Dendritic cell treated with granulocyte-macrophage colony-stimulating factor and Interleukin-4, amounts not matched to agents 40 ng/mL and 50 ng/mL, for 4 days (primary cell): ENCODE results near the gene ESR1.

Source experiments
- H3K27ac Mint-ChIP-seq: one replicate; pipeline ENCODE4 v1.8.0; 2022; ENCODE audit warnings: mild to moderate bottlenecking, mixed read lengths
- H3K27me3 Mint-ChIP-seq: one replicate; pipeline ENCODE4 v1.8.0; 2022; ENCODE audit warnings: mild to moderate bottlenecking, mixed read lengths
- H3K36me3 Mint-ChIP-seq: one replicate; pipeline ENCODE4 v1.8.0; 2022; ENCODE audit warnings: low read depth, mixed read lengths
- H3K4me1 Mint-ChIP-seq: one replicate; pipeline ENCODE4 v1.8.0; 2022; ENCODE audit warnings: low read depth, mixed read lengths
- H3K4me3 Mint-ChIP-seq: one replicate; pipeline ENCODE4 v1.8.0; 2022; ENCODE audit warnings: mild to moderate bottlenecking, moderate library complexity, mixed read lengths
- H3K9me3 Mint-ChIP-seq: one replicate; pipeline ENCODE4 v1.8.0; 2022; ENCODE audit warnings: mixed read lengths
- intact Hi-C: fragments of 100-400 bp; cut with micrococcal nuclease; formaldehyde crosslinking; loops from one replicate; pipeline ENCODE4 v1.15.0; 2022

ESR1 gene

GRCh38 chr6:152098683-152099082 is 291.2 kb downstream of the ESR1 start:
- Mint-ChIP-seq H3K36me3 (peaks cover 5% of the 10 kb centered on the region), H3K27ac (peak overlapping the region; percentile 34), H3K4me3 (no peak overlapping the region), H3K9me3 (peaks cover 9% of the 10 kb centered on the region), H3K27me3 (peaks cover 6% of the 10 kb centered on the region), H3K4me1 (peaks cover 53% of the 10 kb centered on the region)
- intact Hi-C loops = no loop called here

DNA sequence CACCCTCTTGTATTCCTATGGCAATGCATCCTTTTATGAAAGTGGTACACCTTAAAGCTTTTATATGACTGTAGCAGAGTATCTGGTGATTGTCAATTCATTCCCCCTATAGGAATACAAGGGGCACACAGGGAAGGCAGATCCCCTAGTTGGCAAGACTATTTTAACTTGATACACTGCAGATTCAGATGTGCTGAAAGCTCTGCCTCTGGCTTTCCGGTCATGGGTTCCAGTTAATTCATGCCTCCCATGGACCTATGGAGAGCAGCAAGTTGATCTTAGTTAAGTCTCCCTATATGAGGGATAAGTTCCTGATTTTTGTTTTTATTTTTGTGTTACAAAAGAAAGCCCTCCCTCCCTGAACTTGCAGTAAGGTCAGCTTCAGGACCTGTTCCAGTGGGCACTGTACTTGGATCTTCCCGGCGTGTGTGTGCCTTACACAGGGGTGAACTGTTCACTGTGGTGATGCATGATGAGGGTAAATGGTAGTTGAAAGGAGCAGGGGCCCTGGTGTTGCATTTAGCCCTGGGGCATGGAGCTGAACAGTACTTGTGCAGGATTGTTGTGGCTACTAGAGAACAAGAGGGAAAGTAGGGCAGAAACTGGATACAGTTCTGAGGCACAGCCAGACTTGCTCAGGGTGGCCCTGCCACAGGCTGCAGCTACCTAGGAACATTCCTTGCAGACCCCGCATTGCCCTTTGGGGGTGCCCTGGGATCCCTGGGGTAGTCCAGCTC is 292.1 kb downstream of the ESR1 start:
- Mint-ChIP-seq H3K36me3 (peaks cover 5% of the 10 kb centered on the region), H3K4me1 (peaks cover 43% of the 10 kb centered on the region), H3K9me3 (peaks cover 9% of the 10 kb centered on the region), H3K27ac (peak overlapping the region; percentile 92), H3K4me3 (no peak overlapping the region), H3K27me3 (peaks cover 5% of the 10 kb centered on the region)
- intact Hi-C loops = no loop called here

- peaks cover 5% of the 10 kb centered on the region for H3K27me3 Mint-ChIP-seq
- peak overlapping the region; percentile 92 for H3K27ac Mint-ChIP-seq
- peaks cover 37% of the 10 kb centered on the region for H3K4me1 Mint-ChIP-seq
- H3K4me3 Mint-ChIP-seq = no peak overlapping the region
- peaks cover 5% of the 10 kb centered on the region for H3K36me3 Mint-ChIP-seq
- intact Hi-C loops = no loop called here
- H3K9me3 Mint-ChIP-seq = peaks cover 9% of the 10 kb centered on the region
These were observed 292.7 kb downstream of the ESR1 start for GRCh38 chr6:152100183-152100618.

DNA sequence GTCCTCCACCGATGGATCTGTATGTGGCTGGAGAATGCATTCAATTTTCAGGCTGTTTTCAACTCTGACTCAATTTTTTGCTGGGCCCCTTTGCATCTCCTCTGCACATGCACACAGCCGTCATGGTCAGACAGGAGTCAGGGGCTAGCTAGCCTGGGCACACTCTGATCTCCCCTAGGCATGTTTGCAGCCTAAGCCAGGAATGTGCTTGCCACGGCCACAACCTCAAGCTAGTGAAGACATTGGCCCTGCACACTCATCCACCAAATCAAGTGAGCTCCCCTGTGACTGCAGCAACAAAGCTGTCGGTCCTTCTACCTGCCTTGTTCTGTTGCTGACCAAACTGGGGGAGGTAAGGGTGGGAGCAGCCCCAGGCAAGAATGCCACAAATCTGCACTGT is 300.5 kb downstream of the ESR1 start:
- Mint-ChIP-seq H3K27ac (no peak overlapping the region), H3K36me3 (no peaks in the 10 kb centered on the region), H3K9me3 (no peaks in the 10 kb centered on the region), H3K4me1 (peaks cover 8% of the 10 kb centered on the region), H3K4me3 (no peak overlapping the region), H3K27me3 (peaks cover 13% of the 10 kb centered on the region)
- intact Hi-C loops = no loop called here

DNA sequence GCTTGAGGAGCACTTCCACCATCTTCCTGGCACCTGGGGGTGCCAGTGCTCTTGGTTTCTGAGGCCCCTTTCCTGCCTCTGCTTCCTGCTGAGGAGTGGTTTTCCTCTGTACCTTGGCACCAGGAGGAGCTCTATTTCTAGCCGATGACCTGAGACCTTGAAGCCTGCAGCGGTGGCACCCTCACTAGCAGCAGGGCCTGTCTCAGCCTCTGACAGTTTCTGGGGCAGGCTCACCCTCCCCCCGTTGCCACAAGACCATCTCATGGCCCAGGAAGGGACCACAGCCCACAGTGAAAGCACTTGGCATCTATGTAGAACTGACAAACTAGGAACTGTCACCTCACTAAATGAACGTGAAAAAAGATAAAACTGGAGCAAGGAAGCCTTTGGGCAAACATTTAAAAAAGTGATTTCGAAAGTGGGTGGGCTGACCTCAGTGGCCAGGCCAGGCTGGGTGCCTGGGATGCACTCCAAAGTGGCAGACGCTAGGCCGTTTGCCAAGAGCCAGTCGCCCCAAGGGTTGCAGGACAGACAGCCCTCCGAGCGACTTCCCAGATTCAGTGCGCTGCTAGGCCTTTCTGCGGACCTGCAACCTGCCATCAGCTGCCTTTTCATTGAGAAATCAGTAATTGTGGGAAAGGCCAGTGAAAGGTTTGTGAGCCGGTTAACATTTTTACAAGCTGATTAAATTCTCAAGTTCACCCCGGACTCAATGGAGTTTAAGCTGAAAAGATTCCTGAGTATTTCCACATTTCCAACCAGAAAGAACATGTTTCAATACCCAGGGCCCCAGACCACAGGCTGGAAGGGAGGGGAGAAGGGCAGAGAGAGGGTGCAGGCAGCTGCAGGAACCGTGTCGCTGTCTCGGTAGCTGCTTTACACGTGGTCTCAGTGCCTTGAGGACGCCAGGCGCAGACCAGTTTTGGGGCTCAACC is 303.7 kb downstream of the ESR1 start:
- Mint-ChIP-seq H3K9me3 (no peaks in the 10 kb centered on the region), H3K27ac (no peak overlapping the region), H3K27me3 (peaks cover 15% of the 10 kb centered on the region), H3K36me3 (no peaks in the 10 kb centered on the region), H3K4me1 (peaks cover 8% of the 10 kb centered on the region), H3K4me3 (no peak overlapping the region)
- intact Hi-C loops = loop anchor here (10.0 kb wide), 1 partner anchor 156 kb away; no protein-coding TSS in a partner anchor

DNA sequence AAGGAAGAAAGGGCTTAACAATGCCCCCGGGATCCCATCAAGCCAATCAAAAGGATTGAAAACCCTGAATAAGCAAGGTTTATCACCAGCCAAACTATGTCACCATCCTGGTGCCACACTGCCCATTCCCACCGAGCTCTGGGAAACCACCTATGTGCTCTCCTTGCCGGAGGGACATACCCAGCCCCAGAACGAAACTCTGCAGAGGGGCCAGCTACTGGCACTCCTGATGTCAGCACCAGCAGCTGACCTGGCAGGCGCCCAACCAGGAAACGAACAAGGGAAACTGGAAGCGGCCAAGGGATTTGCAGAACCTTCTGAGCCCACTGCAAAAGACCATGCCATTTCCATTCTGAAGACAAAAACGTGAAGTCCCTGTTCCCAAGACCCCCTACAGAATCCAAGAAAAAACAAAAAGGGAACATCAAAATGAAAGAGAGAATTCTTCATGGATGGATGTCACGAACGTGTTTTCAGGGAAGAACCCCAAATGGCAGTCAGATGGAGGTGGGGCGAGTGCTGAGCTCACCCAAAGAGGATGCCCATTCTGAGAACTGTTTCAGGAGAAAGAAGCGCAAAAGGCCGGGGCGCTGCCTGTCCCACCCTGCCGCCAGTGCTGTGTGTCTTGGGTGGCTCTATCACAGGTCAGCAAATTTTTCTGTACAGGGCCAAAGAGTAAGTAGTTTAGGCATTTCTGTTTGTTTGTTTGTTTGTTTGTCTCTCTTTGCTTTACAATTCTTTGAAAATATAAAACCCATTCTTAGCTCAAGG is 305.2 kb downstream of the ESR1 start:
- intact Hi-C loops = loop anchor here (10.0 kb wide), 1 partner anchor 158 kb away; no protein-coding TSS in a partner anchor
- no peak overlapping the region for H3K27ac Mint-ChIP-seq
- peaks cover 8% of the 10 kb centered on the region for H3K4me1 Mint-ChIP-seq
- no peaks in the 10 kb centered on the region for H3K36me3 Mint-ChIP-seq
- peak overlapping the region; percentile 4 for H3K4me3 Mint-ChIP-seq
- H3K27me3 Mint-ChIP-seq = peaks cover 15% of the 10 kb centered on the region
- no peaks in the 10 kb centered on the region for H3K9me3 Mint-ChIP-seq

DNA sequence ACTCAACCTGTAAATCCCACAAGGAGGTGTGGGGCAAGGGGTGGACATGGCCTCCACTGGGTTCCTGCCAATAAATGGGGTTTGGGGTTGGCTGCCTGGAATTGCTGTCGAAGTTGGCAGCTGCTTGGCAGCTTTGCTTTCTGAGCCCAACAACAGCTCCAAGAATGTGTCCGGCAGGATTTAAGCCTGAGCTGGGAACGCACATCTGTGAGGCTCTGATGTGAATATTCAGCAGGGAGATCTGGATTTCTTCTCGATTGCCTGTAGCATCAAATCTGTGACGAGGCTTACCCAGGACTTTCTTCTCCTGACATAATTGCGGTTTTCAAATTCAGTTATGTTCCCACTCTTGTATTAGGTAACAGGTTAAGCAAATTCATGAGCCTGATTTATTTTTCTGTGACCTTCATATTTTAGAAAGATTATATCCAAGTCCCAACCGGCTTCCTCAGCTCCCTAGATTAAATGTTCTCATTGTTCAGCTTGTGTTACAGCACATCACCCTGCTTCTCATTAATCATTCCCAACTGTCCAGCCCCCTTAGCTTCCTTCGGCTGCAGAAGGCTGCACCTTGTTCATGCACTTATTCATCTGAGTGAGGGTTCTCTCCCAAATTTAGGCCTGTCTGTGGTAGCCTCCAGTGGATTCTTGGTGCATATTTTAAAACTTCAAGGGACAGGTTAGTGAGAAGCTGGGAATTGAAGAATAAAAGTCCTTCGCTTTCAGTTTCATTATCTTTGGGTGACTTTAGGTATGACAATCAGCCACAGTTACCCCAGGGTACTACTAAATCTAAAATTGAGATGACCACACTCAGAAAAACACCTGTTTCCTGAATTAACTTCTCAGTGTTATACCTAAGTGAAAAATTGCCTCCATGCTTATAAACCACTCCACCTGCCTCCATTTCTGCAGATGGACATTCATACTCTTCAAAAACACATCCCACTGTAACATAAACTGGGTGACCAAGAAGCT is 310.0 kb downstream of the ESR1 start:
- Mint-ChIP-seq H3K36me3 (peaks cover 26% of the 10 kb centered on the region), H3K4me1 (peaks cover 5% of the 10 kb centered on the region), H3K4me3 (no peak overlapping the region), H3K27ac (no peak overlapping the region), H3K9me3 (no peaks in the 10 kb centered on the region), H3K27me3 (peaks cover 7% of the 10 kb centered on the region)
- intact Hi-C loops = loop anchor here (10.0 kb wide), 1 partner anchor 163 kb away; no protein-coding TSS in a partner anchor

DNA sequence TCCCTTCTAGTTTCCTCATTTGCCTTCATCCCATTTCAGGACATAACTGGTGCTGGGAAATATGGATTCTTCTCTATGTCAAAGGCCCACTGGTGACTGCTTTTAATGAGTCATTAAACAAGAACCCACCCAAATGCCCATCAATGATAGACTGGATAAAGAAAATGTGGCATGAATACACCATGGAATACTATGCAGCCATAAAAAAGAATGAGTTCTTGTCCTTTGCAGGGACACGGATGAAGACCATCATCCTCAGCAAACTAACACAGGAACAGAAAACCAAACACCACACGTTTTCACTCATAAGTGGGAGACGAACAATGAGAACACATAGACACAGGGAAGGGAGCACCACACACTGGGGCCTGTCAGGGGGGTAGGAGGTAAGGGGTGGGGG is 310.7 kb downstream of the ESR1 start:
- Mint-ChIP-seq H3K27ac (no peak overlapping the region), H3K36me3 (peaks cover 28% of the 10 kb centered on the region), H3K27me3 (peaks cover 1% of the 10 kb centered on the region), H3K9me3 (no peaks in the 10 kb centered on the region), H3K4me3 (no peak overlapping the region), H3K4me1 (no peaks in the 10 kb centered on the region)
- intact Hi-C loops = loop anchor here (10.0 kb wide), 1 partner anchor 163 kb away; no protein-coding TSS in a partner anchor

- no peaks in the 10 kb centered on the region for H3K27me3 Mint-ChIP-seq
- no peak overlapping the region for H3K27ac Mint-ChIP-seq
- H3K36me3 Mint-ChIP-seq = peaks cover 28% of the 10 kb centered on the region
- no peak overlapping the region for H3K4me3 Mint-ChIP-seq
- intact Hi-C loops = loop anchor here (10.0 kb wide), 1 partner anchor 164 kb away; no protein-coding TSS in a partner anchor
- no peaks in the 10 kb centered on the region for H3K4me1 Mint-ChIP-seq
- H3K9me3 Mint-ChIP-seq = no peaks in the 10 kb centered on the region
These were observed 311.2 kb downstream of the ESR1 start for GRCh38 chr6:152118678-152119077.

DNA sequence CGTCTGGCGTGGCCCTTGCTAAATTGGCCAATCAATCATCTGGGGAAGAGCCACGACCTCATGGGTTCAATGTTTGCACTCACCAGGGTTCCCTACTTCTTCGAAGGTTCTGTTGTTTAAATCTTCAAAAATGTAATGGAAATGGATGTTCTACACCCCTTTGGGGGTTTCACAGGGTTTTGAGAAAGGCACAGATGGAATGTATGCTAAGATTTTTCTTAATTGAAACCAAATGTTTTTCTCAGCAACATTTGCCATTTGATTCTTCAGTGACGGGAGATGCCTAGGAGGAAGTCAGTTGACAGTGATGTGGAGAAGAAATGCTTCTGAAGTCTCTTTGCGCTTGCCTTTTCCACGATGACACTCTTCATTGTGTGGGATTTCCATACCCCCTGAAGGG is 312.3 kb downstream of the ESR1 start:
- no peak overlapping the region for H3K27ac Mint-ChIP-seq
- intact Hi-C loops = loop anchor here (10.0 kb wide), 2 partner anchors 165 to 425 kb away; no protein-coding TSS in a partner anchor
- H3K9me3 Mint-ChIP-seq = no peaks in the 10 kb centered on the region
- H3K36me3 Mint-ChIP-seq = peaks cover 28% of the 10 kb centered on the region
- H3K4me1 Mint-ChIP-seq = no peaks in the 10 kb centered on the region
- H3K4me3 Mint-ChIP-seq = no peak overlapping the region
- H3K27me3 Mint-ChIP-seq = no peaks in the 10 kb centered on the region

DNA sequence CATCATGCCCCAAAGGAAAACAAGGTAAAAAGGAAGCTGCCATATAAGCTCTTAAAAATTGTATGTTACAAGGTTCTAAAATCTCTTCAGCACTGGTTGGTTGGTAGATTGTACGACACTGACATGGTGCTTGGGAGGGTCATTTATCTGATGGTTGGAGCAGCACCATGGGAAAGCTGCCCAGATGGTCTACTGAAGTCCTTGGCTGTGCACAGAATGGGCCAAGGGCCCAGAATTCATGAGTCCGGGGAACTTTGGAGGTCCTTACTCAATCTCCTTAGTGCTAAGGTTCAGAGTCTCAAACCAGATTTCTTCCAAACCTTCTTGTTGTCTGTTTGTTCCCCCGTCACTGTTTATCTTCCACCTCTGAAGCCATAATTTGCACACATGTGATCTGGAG is 314.4 kb downstream of the ESR1 start:
- H3K27me3 Mint-ChIP-seq = no peaks in the 10 kb centered on the region
- intact Hi-C loops = loop anchor here (10.0 kb wide), 1 partner anchor 427 kb away; no protein-coding TSS in a partner anchor
- no peak overlapping the region for H3K27ac Mint-ChIP-seq
- no peaks in the 10 kb centered on the region for H3K9me3 Mint-ChIP-seq
- H3K4me3 Mint-ChIP-seq = no peak overlapping the region
- H3K4me1 Mint-ChIP-seq = no peaks in the 10 kb centered on the region
- peaks cover 28% of the 10 kb centered on the region for H3K36me3 Mint-ChIP-seq

- H3K36me3 Mint-ChIP-seq = peaks cover 28% of the 10 kb centered on the region
- H3K9me3 Mint-ChIP-seq = no peaks in the 10 kb centered on the region
- no peaks in the 10 kb centered on the region for H3K27me3 Mint-ChIP-seq
- intact Hi-C loops = loop anchor here (10.0 kb wide), 1 partner anchor 428 kb away; no protein-coding TSS in a partner anchor
- no peak overlapping the region for H3K27ac Mint-ChIP-seq
- no peak overlapping the region for H3K4me3 Mint-ChIP-seq
- no peaks in the 10 kb centered on the region for H3K4me1 Mint-ChIP-seq
These were observed 315.0 kb downstream of the ESR1 start for GRCh38 chr6:152122434-152122833.
